ENCODE measurements around the gene ZNF219. TPM values are rescaled to one million over a fixed set of nuclear protein-coding genes. Genes with fewer than 3 reads are reported as not detected.

Gene ZNF219
- total RNA-seq, 1 experiment from 2014 or later = 84.5 TPM

GRCh38 chr14:21053184-21054122, 45.0 kb downstream of the ZNF219 start:
- no peak overlapping the region for H2BK120ac ChIP-seq (ENCODE audit: low read depth, low read length, poor library complexity, severe bottlenecking)
- H2BK20ac ChIP-seq (ENCODE audit: low read depth, low read length, poor library complexity, severe bottlenecking) = no peak overlapping the region
- H3K9ac ChIP-seq (ENCODE audit: extremely low read depth, insufficient read length, low read length) = no peak overlapping the region
- H3K27me3 Mint-ChIP-seq (ENCODE audit: low read depth) = peaks cover 4% of the 10 kb centered on the region; the same call in 1 of the 2 replicates
- H3K4me3 Mint-ChIP-seq = no peak overlapping the region
- H3K9me3 Mint-ChIP-seq = no peaks in the 10 kb centered on the region
- no peak overlapping the region for H4K91ac ChIP-seq (ENCODE audit: insufficient read length, low read depth, low read length)
- no peak overlapping the region for H2BK5ac ChIP-seq (ENCODE audit: insufficient read length, low read length)
- no peak overlapping the region for H3K14ac ChIP-seq (ENCODE audit: insufficient read depth, low read length)
- no peak overlapping the region for H4K8ac ChIP-seq (replicated peaks; ENCODE audit: insufficient read length, low read depth, low read length)
- H3K4me1 ChIP-seq (ENCODE audit: insufficient read depth, low read length) = no peaks in the 10 kb centered on the region; the same call in 1 of the 2 replicates
- no peak overlapping the region for H4K5ac ChIP-seq (ENCODE audit: insufficient read length, low read depth, low read length)
- no peaks in the 10 kb centered on the region for H3K36me3 Mint-ChIP-seq (ENCODE audit: insufficient read depth in 1 of 3, low read depth in 3 of 3)
- DNase-seq = no peak
- H3K23ac ChIP-seq (ENCODE audit: insufficient read length, low read depth, low read length) = no peak overlapping the region
- H3K27me3 ChIP-seq (ENCODE audit: insufficient read depth, low read length) = no peaks in the 10 kb centered on the region
- H3K27ac Mint-ChIP-seq = peak overlapping the region in 1 of 3 experiments; percentile 80; a peak in 2 of 7 replicates
- no peaks in the 10 kb centered on the region for H3K23me2 ChIP-seq (ENCODE audit: insufficient read length, low read depth, low read length, poor library complexity, severe bottlenecking)
- H3K4me2 ChIP-seq (ENCODE audit: insufficient read depth, insufficient read length, low read length) = no peak overlapping the region
- WGBS (ENCODE audit: extremely low coverage, insufficient read length, low lambda C conversion rate) = no CpG with 5 or more reads among the region's 20 CpGs
- H3K79me1 ChIP-seq (ENCODE audit: insufficient read depth, low read depth, low read length, poor library complexity, severe bottlenecking) = no peaks in the 10 kb centered on the region
- no peak for TF ChIP-seq CTCF (conservative IDR thresholded peaks at IDR 0.05)
- no peaks in the 10 kb centered on the region for H3K9me3 ChIP-seq (ENCODE audit: control insufficient read depth, low read depth, low read length)
- no peak overlapping the region for H2BK12ac ChIP-seq (ENCODE audit: insufficient read length, low read depth, low read length)
- no peaks in the 10 kb centered on the region for H3K79me2 ChIP-seq (ENCODE audit: insufficient read depth, low read length)
- no peak overlapping the region for H3K4ac ChIP-seq (ENCODE audit: low read depth, low read length)
- no peak overlapping the region for H3K56ac ChIP-seq (ENCODE audit: insufficient read length, low read depth, low read length)
- no peak overlapping the region for H3K27ac ChIP-seq (ENCODE audit: insufficient read length, low read depth, low read length)
- H2BK15ac ChIP-seq (ENCODE audit: low read depth, low read length) = no peak overlapping the region
- H4K20me1 ChIP-seq (ENCODE audit: control insufficient read depth, insufficient read depth, insufficient read length) = no peaks in the 10 kb centered on the region
- no peak overlapping the region for H2AFZ ChIP-seq (ENCODE audit: low read length)
- peaks cover 11 to 14% of the 10 kb centered on the region in 2 experiments for H3K4me1 Mint-ChIP-seq
- H2AK5ac ChIP-seq (ENCODE audit: insufficient read length, low read length) = no peak overlapping the region
- no peak overlapping the region for H3K18ac ChIP-seq (ENCODE audit: insufficient read length, low read depth, low read length)
- no peak overlapping the region for H3T11ph ChIP-seq (ENCODE audit: low read length)

Measured in H9 (cell line).